Cerebellar nuclear complex (tissue), 1 donor: Measurements from ENCODE around the gene LTA4H.

Experiments
- DNase-seq, 2 experiments: peaks; one replicate each; lab custom pipeline; 2025; lab: John Stamatoyannopoulos, UW

The LTA4H gene

GRCh38 chr12:96034621-96035282, 635 bp downstream of the LTA4H start:
- DNase-seq, result no peak

GRCh38 chr12:96033549-96034389, 1.6 kb downstream of the LTA4H start:
- no peak for DNase-seq

GRCh38 chr12:96029826-96030225, 5.6 kb downstream of the LTA4H start:
- DNase-seq, result no peak

GRCh38 chr12:96028538-96028937, 6.8 kb downstream of the LTA4H start:
- no peak for DNase-seq

GRCh38 chr12:96026331-96026730, 9.1 kb downstream of the LTA4H start:
- DNase-seq, result no peak

GRCh38 chr12:96025518-96025917, 9.9 kb downstream of the LTA4H start:
- DNase-seq, result no peak

- DNase-seq, result no peak
Measured at GRCh38 chr12:96020314-96021003, 14.9 kb downstream of the LTA4H start.

GRCh38 chr12:96015672-96016071, 19.7 kb downstream of the LTA4H start:
- no peak for DNase-seq

- DNase-seq, result no peak
Measured at GRCh38 chr12:96014943-96015599, 20.3 kb downstream of the LTA4H start.

GRCh38 chr12:96007729-96008128, 27.7 kb downstream of the LTA4H start:
- DNase-seq, result no peak

GRCh38 chr12:96006727-96007126, 28.7 kb downstream of the LTA4H start:
- DNase-seq, result no peak

GRCh38 chr12:96000858-96001257, 34.5 kb downstream of the LTA4H start:
- DNase-seq, result no peak

GRCh38 chr12:95999484-95999883, 35.9 kb downstream of the LTA4H start:
- no peak for DNase-seq

GRCh38 chr12:95998611-95999286, 36.6 kb downstream of the LTA4H start:
- peak in 1 of 2 experiments; percentile 6 for DNase-seq

- no peak for DNase-seq
Measured at GRCh38 chr12:95997911-95998510, 37.4 kb downstream of the LTA4H start.

GRCh38 chr12:95997276-95997675, 38.1 kb downstream of the LTA4H start:
- DNase-seq, result no peak

GRCh38 chr12:95996034-95996658, 39.2 kb downstream of the LTA4H start, which contains the start of gene HAL:
HAL (minus strand) TSS chr12:95996344; CDS start chr12:95995910, 434 bp downstream.
- DNase-seq, result no peak

- no peak for DNase-seq
Measured at GRCh38 chr12:95995238-95996031, 40.0 kb downstream of the LTA4H start.

- no peak for DNase-seq
Measured at GRCh38 chr12:95994476-95994875, 40.9 kb downstream of the LTA4H start.

GRCh38 chr12:95993907-95994306, 41.5 kb downstream of the LTA4H start:
- DNase-seq, result no peak
